ENCODE data around the gene TULP4.
"Not testable (repeated sequence)": the region's sequence is repeated elsewhere in the genome, so short reads cannot be mapped to it uniquely, and the experiment has no call there.

DNA sequence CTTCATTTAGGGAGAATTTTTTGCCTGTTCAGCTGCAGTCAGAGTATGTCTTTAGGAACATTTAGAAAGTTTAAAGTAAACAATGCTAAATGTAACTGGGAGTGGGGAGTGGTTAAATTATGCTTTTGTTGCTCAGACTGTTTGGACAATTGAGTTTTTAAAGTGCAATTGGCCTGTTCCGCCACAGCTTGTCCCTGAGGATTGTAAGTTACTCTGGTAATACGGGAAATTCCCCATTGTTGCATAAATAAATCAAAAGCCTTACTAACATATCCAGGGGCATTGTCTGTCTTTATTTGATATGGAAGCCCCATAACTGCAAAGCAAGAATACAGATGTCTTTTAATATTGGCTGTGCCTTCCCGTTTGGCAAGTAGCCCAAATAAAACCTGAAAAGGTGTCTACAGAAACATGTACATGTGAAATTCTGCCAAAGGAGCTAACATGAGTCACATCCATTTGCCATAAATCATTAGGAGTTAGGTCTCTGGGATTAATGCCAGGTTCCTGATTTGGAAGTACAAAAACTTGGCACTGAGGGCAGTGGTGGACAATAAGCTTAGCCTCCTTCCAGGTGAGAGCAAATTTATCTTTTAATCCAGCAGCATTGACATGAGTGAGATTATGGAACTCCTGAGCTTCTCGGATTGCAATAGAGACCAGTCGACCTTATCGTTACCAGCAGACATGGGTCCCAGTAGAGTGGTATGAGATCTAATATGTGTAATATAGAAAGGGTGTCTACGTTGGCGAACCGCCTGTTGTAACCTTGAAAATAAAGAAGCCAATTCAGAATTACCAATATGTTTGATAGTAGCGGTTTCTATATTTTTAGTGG lies 11.7 kb upstream of the TULP4 start:
- TF ChIP-seq, protein P1, sequence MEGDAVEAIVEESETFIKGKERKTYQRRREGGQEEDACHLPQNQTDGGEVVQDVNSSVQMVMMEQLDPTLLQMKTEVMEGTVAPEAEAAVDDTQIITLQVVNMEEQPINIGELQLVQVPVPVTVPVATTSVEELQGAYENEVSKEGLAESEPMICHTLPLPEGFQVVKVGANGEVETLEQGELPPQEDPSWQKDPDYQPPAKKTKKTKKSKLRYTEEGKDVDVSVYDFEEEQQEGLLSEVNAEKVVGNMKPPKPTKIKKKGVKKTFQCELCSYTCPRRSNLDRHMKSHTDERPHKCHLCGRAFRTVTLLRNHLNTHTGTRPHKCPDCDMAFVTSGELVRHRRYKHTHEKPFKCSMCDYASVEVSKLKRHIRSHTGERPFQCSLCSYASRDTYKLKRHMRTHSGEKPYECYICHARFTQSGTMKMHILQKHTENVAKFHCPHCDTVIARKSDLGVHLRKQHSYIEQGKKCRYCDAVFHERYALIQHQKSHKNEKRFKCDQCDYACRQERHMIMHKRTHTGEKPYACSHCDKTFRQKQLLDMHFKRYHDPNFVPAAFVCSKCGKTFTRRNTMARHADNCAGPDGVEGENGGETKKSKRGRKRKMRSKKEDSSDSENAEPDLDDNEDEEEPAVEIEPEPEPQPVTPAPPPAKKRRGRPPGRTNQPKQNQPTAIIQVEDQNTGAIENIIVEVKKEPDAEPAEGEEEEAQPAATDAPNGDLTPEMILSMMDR (conservative IDR thresholded peaks at IDR 0.05; ENCODE audit: low read depth, low read length), result not testable (repeated sequence)
- TF ChIP-seq EZH2phosphoT487 (IDR thresholded peaks at IDR 0.05; ENCODE audit: borderline replicate concordance, low read length), result not testable (repeated sequence)

Measured in PC-3 (cell line).